Erythroblast (primary cell): ENCODE data around the gene TMEM45B.

Experiments
- GATA1 ChIP-seq: IDR thresholded peaks from 2 replicates; pipeline ENCODE4 v1.6.1; 2011; ENCODE audit warnings: low read depth, mild to moderate bottlenecking, control low read depth, low read length, moderate library complexity
- POLR2A ChIP-seq: IDR thresholded peaks from 2 replicates; pipeline ENCODE4 v1.6.1; 2011; ENCODE audit warnings: mild to moderate bottlenecking, low read length

- TF ChIP-seq POLR2A (no peak), GATA1 (no peak)
Observed at GRCh38 chr11:129854232-129854805, 38.7 kb downstream of the TMEM45B start.
